GM08714 (cell line): Measurements from ENCODE around the gene COL18A1.

Experiments
- H3K4me3 ChIP-seq: fragments of 200-500 bp; sonication (Bioruptor generic); 2 replicates; pipeline ENCODE4 v1.5.1; 2014; ENCODE audit warnings: mild to moderate bottlenecking, low read length, inconsistent platforms
- ZNF274 ChIP-seq: IDR thresholded peaks from 2 replicates; pipeline ENCODE4 v1.6.1; 2012; ENCODE audit warnings: mild to moderate bottlenecking, low read depth, low read length

The COL18A1 gene

GRCh38 chr21:45537111-45537745 is 132.3 kb downstream of the COL18A1 start:
- TF ChIP-seq ZNF274 = no peak
- no peak overlapping the region for H3K4me3 ChIP-seq

- TF ChIP-seq ZNF274 = no peak
- no peak overlapping the region for H3K4me3 ChIP-seq
Measured at GRCh38 chr21:45537746-45538291, 132.9 kb downstream of the COL18A1 start.

GRCh38 chr21:45538381-45539045 is 133.5 kb downstream of the COL18A1 start:
- no peak overlapping the region for H3K4me3 ChIP-seq
- TF ChIP-seq ZNF274 = no peak

DNA sequence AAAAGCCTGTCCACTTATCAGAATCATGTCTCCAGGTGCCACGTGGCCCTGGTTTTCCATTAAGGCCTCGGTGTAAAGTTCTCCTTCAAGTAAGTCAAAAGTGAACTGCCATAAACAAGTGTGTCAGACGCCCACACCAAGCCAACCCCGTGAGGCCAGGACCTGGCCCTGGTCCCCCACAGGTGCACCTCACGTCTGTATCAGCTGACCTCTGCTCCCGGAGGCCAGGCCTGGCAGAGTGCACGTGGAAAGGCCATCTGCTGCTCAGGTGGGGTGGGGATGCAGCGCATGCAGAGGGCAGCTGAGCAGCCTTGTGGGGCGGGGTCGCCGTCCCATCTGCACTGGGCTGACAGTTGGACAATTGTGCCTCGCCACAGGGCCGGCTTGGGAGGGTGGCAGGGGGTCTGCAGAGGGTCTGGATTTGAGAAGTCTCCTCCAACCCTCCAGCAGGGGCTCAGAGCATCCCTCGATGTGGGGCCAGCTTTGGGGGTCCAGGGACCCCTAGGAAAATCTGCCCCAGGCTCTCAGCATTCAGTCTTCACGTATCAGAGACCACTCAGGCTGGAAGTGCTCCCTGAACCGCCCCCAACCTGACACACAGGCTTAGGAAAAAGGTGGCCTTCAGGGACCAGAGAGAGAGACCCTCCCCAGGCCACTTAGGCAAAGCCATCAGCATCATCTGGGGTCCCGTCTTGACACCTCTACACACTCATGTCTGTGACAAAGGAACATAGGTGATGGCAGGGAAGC is 134.3 kb downstream of the COL18A1 start:
- no peak for TF ChIP-seq ZNF274
- no peak overlapping the region for H3K4me3 ChIP-seq

- H3K4me3 ChIP-seq = no peak overlapping the region
Measured at GRCh38 chr21:45539796-45540600, 135.0 kb downstream of the COL18A1 start.

DNA sequence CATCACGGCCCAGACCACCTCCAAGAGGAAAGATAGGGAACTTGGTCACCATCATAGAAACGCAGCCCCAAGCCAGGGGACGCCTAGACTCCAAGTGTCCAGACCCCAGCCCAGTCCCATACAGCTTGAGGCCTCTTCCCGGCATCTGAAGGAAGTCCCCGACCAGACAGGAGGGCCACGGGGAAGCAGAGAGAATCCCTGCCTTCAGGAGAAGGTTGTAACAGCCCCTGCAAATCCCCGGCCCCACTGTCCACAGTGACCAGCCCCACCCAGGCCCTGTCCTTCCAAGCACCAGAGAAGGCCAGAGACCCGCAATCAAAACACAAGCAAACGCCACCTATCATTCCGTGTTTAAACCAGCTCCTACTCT is 135.6 kb downstream of the COL18A1 start:
- TF ChIP-seq ZNF274 = no peak
- H3K4me3 ChIP-seq = peak overlapping the region; percentile 85; the same call in 1 of the 2 replicates

More at GRCh38 chr21:45539796-45540600, 135.0 kb downstream of the COL18A1 start:
- no peak for TF ChIP-seq ZNF274

- no peak for TF ChIP-seq ZNF274
- peak overlapping the region; percentile 85 for H3K4me3 ChIP-seq
Measured at GRCh38 chr21:45541221-45542039, 136.5 kb downstream of the COL18A1 start.

GRCh38 chr21:45542242-45542666 is 137.3 kb downstream of the COL18A1 start, which contains the start of gene SLC19A1:
Gene SLC19A1, minus strand, starts transcription at chr21:45542440. Its CDS starts 4,481 bp downstream, at chr21:45537959.
- TF ChIP-seq ZNF274 = no peak
- H3K4me3 ChIP-seq = peak within 1 kb of the TSS; percentile 85

DNA sequence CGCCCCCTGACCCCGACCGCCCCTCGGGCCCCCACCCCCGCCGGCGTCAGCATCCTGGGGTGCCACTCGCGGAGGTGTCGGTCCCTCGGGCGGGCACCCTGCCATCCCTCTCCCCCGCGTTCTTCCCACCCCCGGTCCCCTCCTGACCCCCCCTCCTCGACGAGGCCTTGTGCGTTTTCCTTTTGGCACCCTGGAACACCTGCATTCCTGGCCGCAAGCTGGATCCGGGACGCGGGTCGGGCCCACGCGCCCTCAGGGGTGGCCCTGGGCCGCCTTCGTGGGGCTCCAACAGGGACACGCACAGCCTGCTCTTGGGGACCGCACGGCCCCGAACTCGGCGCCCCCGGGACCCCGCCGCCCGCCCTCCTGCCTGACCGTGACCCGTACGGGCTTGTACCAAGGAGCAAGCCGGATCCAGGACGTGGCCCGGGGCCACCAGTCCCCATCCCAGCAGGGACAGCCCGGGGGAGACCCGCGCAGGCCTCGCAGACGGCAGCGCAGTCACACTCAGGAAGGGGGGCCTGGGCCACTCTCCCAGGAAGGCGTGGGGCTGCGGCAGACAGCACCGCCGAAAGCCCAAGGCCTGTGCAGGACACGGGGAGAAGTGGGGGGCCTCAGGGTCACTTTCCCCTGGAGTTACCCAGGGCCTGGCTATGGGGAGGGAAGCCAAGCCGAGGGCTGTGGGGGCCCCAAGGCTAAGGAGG is 137.9 kb downstream of the COL18A1 start:
- H3K4me3 ChIP-seq = peak overlapping the region; percentile 85
- TF ChIP-seq ZNF274 = no peak

GRCh38 chr21:45543371-45543709 is 138.4 kb downstream of the COL18A1 start:
- H3K4me3 ChIP-seq = peak overlapping the region; percentile 85; the same call in 1 of the 2 replicates
- no peak for TF ChIP-seq ZNF274

- no peak overlapping the region for H3K4me3 ChIP-seq
- no peak for TF ChIP-seq ZNF274
Measured at GRCh38 chr21:45543710-45544448, 138.9 kb downstream of the COL18A1 start.
